HCT116 (cell line): ENCODE results near the gene CHERP. TPM values are rescaled to one million over a fixed set of nuclear protein-coding genes. Genes with fewer than 3 reads are reported as not detected.

Experiments
- ATAC-seq: fragments of 200-7000 bp; cut with Tn5 transposase; 2 replicates; pipeline ENCODE4 v1.9.1; 2020; ENCODE audit warnings: mild to moderate bottlenecking, moderate library complexity
- BruUV-seq: library from RNA; stranded (reverse); fragments of 400-500 nt; replicated peaks from 2 replicates; lab custom pipeline; 2021; lab: Mats Ljungman, UMichigan
- CTCF ChIA-PET: fragments of 300-600 bp; sonication (Branson Sonifier 250); formaldehyde crosslinking; loops from one replicate; lab custom pipeline; 2021; ENCODE audit warnings: antibody characterized with exemption; lab: Charles Lee
- POLR2A ChIA-PET: fragments of 300-600, 350-600 bp; sonication (Branson Sonifier 250); formaldehyde crosslinking; loops from one replicate; lab custom pipeline; 2021; ENCODE audit warnings: antibody characterized with exemption; lab: Charles Lee
- RAD21 ChIA-PET, 2 experiments: fragments of 300-600 bp; sonication (Branson Sonifier 250); formaldehyde crosslinking; loops; one replicate each; lab custom pipeline; 2023; ENCODE audit warnings: low total read pairs in 2 of 2; ENCODE audit not compliant: uncharacterized antibody in 2 of 2, unreplicated experiment in 2 of 2, low non-redundant PET in 1 of 2; lab: Charles Lee
- DNase-seq: peaks from one replicate; pipeline ENCODE4 v3.0.0-alpha.2; 2010; ENCODE audit warnings: low read depth, low spot score
- H2AFZ ChIP-seq: fragments of 200-600 bp; shearing (Covaris generic), sonication (generic); 2 replicates; pipeline ENCODE4 v1.6.1; 2017; ENCODE audit warnings: low read depth, mixed run types, mixed read lengths, antibody characterized with exemption, low read length; ENCODE audit not compliant: poor library complexity, severe bottlenecking
- H3K27ac ChIP-seq: 2 replicates; pipeline ENCODE4 v1.5.1; 2012; ENCODE audit warnings: low read depth, low read length
- H3K27me3 ChIP-seq: fragments of 200-600 bp; sonication (generic); 2 replicates; pipeline ENCODE4 v1.6.1; 2016; ENCODE audit warnings: mixed run types, low read length, mixed read lengths; ENCODE audit not compliant: insufficient read depth
- H3K36me3 ChIP-seq, 2 experiments: fragments of 200-500 bp in 1 of 2; fragments of 200-600 bp in 1 of 2; sonication (Bioruptor generic) in 1 of 2; sonication (generic) in 1 of 2; 2 replicates each; pipeline versions ENCODE4 v1.5.1 to v1.6.1; 2014 to 2016; ENCODE audit warnings: low read length in 2 of 2, inconsistent platforms in 1 of 2, mixed read lengths in 1 of 2, mixed run types in 1 of 2; ENCODE audit not compliant: insufficient read depth in 2 of 2, control insufficient read depth in 1 of 2
- H3K4me1 ChIP-seq, 2 experiments: fragments of 200-600 bp in 1 of 2; sonication (generic) in 1 of 2; 2 replicates each; pipeline versions ENCODE4 v1.5.1 to v1.6.1; 2012 to 2017; ENCODE audit warnings: low read length in 2 of 2, inconsistent platforms in 1 of 2, mild to moderate bottlenecking in 1 of 2, mixed read lengths in 1 of 2, mixed run types in 1 of 2, moderate library complexity in 1 of 2; ENCODE audit not compliant: insufficient read depth in 2 of 2, control insufficient read depth in 1 of 2
- H3K4me2 ChIP-seq: fragments of 200-600 bp; sonication (generic); 2 replicates; pipeline ENCODE4 v1.6.1; 2017; ENCODE audit warnings: mixed run types, low read length, mixed read lengths
- H3K4me3 ChIP-seq, 2 experiments: fragments of 200-600 bp in 1 of 2; sonication (generic) in 1 of 2; replicated peaks in 1 of 2; 2 replicates each; pipeline ENCODE4 v1.5.1; 2011 to 2016; ENCODE audit warnings: low read length in 2 of 2, control low read depth in 1 of 2, low read depth in 1 of 2, mild to moderate bottlenecking in 1 of 2, mixed read lengths in 1 of 2, mixed run types in 1 of 2
- H3K79me2 ChIP-seq: fragments of 200-600 bp; sonication (generic); 2 replicates; pipeline ENCODE4 v1.6.1; 2017; ENCODE audit warnings: mild to moderate bottlenecking, mixed run types, low read length, moderate library complexity, mixed read lengths; ENCODE audit not compliant: insufficient read depth
- H3K9ac ChIP-seq: fragments of 200-600 bp; sonication (generic); 2 replicates; pipeline ENCODE4 v1.6.1; 2016; ENCODE audit warnings: low read length, mixed read lengths
- H3K9me2 ChIP-seq: fragments of 200-600 bp; sonication (generic), shearing (Covaris generic); 2 replicates; pipeline ENCODE4 v1.6.1; 2017; ENCODE audit warnings: mixed run types, mild to moderate bottlenecking, moderate library complexity; ENCODE audit not compliant: insufficient read depth
- H3K9me3 ChIP-seq, 2 experiments: fragments of 200-500 bp in 1 of 2; fragments of 200-600 bp in 1 of 2; sonication (Bioruptor generic) in 1 of 2; sonication (generic) in 1 of 2; 2 replicates each; pipeline ENCODE4 v1.6.1; 2014 to 2017; ENCODE audit warnings: low read length in 2 of 2, mixed read lengths in 2 of 2, inconsistent platforms in 1 of 2, low read depth in 1 of 2, mild to moderate bottlenecking in 1 of 2, mixed run types in 1 of 2, moderate library complexity in 1 of 2; ENCODE audit not compliant: control insufficient read depth in 1 of 2, insufficient read depth in 1 of 2
- H4K20me1 ChIP-seq: fragments of 200-600 bp; sonication (generic), shearing (Covaris generic); 2 replicates; pipeline ENCODE4 v1.6.1; 2017; ENCODE audit warnings: mixed run types, mild to moderate bottlenecking, moderate library complexity; ENCODE audit not compliant: insufficient read depth
- CBX3 ChIP-seq: IDR thresholded peaks from 2 replicates; pipeline ENCODE4 v1.6.1; 2012; ENCODE audit warnings: low read depth
- SP1 ChIP-seq: IDR thresholded peaks from 2 replicates; pipeline ENCODE4 v1.6.1; 2012; ENCODE audit warnings: low read depth
- SRF ChIP-seq: IDR thresholded peaks from 2 replicates; pipeline ENCODE4 v1.6.1; 2012; ENCODE audit warnings: low read depth
- ZFX ChIP-seq: fragments of 450-650 bp; IDR thresholded peaks from 2 replicates; pipeline ENCODE4 v1.6.1; 2017
- ZNF274 ChIP-seq: fragments of 200-500 bp; sonication (Bioruptor generic); IDR thresholded peaks from 2 replicates; pipeline ENCODE4 v1.6.1; 2014; ENCODE audit warnings: mild to moderate bottlenecking, low read depth, low read length, inconsistent platforms
- intact Hi-C: fragments of 100-400 bp; cut with micrococcal nuclease; formaldehyde crosslinking; loops from 2 replicates; pipeline ENCODE4 v1.10.0; 2022
- total RNA-seq: library from RNA; stranded (reverse); gene quantifications from one replicate; pipeline ENCODE4 v1.2.1, GENCODE V29; 2021; ENCODE audit not compliant: unreplicated experiment
- TF ChIP-seq, protein P1 (sequence below), 3 experiments: fragments of 200-600 bp in 1 of 3; sonication (generic) in 1 of 3; IDR thresholded peaks in 2 of 3; conservative IDR thresholded peaks in 1 of 3; 2 replicates each; pipeline ENCODE4 v1.5.1; 2012 to 2017; ENCODE audit warnings: low read depth in 2 of 3, low read length in 2 of 3, antibody characterized with exemption in 1 of 3, borderline replicate concordance in 1 of 3, control low read depth in 1 of 3, mild to moderate bottlenecking in 1 of 3, mixed read lengths in 1 of 3, mixed run types in 1 of 3, moderate library complexity in 1 of 3; ENCODE audit not compliant: insufficient read depth in 1 of 3
- TF ChIP-seq, protein P2 (sequence below): IDR thresholded peaks from 2 replicates; pipeline ENCODE4 v1.6.1; 2012

CHERP gene
- total RNA-seq, 1 experiment from 2014 or later: 65.8 TPM

DNA sequence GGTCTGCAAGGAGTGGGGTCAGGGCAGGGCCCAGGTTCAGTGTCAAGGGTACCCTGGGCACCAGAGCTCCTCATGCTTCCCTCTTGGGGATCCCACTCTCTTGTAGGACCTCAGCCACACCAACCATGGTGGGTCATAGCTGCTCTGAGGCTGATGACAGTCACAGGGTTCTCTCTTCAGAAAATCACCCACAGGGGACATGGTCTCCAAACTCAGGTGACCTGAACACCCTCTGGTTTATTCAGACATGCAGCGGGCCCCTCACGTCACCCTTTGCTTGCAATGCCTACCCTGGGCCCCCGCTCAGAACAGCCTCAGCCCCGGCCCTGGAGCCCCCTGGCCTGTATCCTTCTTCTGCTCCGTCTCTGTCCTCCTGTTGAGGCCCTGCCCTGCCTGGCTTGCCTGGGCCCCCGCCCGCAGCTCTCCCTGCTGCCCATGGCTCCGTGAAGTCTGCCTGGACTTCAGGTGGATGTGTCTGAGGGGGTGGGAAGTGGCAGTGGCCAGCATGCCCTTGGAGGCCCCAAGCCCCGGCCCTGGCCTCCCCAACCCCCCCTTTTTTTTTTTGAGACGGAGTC is 20.4 kb downstream of the CHERP start:
- H3K9me2 ChIP-seq: no peaks in the 10 kb centered on the region
- TF ChIP-seq, protein P1, sequence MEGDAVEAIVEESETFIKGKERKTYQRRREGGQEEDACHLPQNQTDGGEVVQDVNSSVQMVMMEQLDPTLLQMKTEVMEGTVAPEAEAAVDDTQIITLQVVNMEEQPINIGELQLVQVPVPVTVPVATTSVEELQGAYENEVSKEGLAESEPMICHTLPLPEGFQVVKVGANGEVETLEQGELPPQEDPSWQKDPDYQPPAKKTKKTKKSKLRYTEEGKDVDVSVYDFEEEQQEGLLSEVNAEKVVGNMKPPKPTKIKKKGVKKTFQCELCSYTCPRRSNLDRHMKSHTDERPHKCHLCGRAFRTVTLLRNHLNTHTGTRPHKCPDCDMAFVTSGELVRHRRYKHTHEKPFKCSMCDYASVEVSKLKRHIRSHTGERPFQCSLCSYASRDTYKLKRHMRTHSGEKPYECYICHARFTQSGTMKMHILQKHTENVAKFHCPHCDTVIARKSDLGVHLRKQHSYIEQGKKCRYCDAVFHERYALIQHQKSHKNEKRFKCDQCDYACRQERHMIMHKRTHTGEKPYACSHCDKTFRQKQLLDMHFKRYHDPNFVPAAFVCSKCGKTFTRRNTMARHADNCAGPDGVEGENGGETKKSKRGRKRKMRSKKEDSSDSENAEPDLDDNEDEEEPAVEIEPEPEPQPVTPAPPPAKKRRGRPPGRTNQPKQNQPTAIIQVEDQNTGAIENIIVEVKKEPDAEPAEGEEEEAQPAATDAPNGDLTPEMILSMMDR (IDR thresholded peaks at IDR 0.05 in 2 of 3, conservative IDR thresholded peaks at IDR 0.05 in 1 of 3; ENCODE audit: borderline replicate concordance in 1 of 3, insufficient read depth in 1 of 3, low read depth in 2 of 3, low read length in 2 of 3): no peak
- no peak for TF ChIP-seq ZFX
- TF ChIP-seq ZNF274: no peak
- TF ChIP-seq, protein P2, sequence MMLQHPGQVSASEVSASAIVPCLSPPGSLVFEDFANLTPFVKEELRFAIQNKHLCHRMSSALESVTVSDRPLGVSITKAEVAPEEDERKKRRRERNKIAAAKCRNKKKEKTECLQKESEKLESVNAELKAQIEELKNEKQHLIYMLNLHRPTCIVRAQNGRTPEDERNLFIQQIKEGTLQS: no peak
- TF ChIP-seq SP1: no peak
- no peak for TF ChIP-seq SRF
- no peak for TF ChIP-seq CBX3
- BruUV-seq: no TSS peak
- H3K4me1 ChIP-seq: no peaks in the 10 kb centered on the region
- ATAC-seq (no peak), DNase-seq (no peak)
- CTCF ChIA-PET: no interaction called here
- no peak overlapping the region for H3K9ac ChIP-seq
- no peak overlapping the region for H3K27ac ChIP-seq
- H3K9me3 ChIP-seq: no peaks in the 10 kb centered on the region
- peaks cover 8% of the 10 kb centered on the region; the same call in 1 of the 2 replicates for H3K79me2 ChIP-seq
- RAD21 ChIA-PET: interaction anchor here in 1 of 2 experiments (0.7 kb wide), 1 partner anchor 44 kb away, joined by 4 read pairs; no protein-coding TSS in a partner anchor
- no peak overlapping the region for H3K4me2 ChIP-seq
- no peak overlapping the region for H2AFZ ChIP-seq
- no peaks in the 10 kb centered on the region for H3K27me3 ChIP-seq
- no peak overlapping the region for H3K4me3 ChIP-seq
- POLR2A ChIA-PET: no interaction called here
- H3K36me3 ChIP-seq: peaks cover 46 to 78% of the 10 kb centered on the region in 2 experiments; a peak in 3 of 4 replicates
- intact Hi-C loops: no loop called here
- H4K20me1 ChIP-seq: no peaks in the 10 kb centered on the region
